ENCODE data around the gene ROBO1. TPM values are rescaled to one million over a fixed set of nuclear protein-coding genes. Genes with fewer than 3 reads are reported as not detected.

Gene ROBO1
- total and polyA plus RNA-seq, 4 donors = 1.0 to 30.3 (median 3.9) TPM

- H3K27me3 ChIP-seq (ENCODE audit: control insufficient read depth in 4 of 4, insufficient read depth in 4 of 4, low read length in 3 of 4) = no peaks in the 10 kb centered on the region
- 78% methylated on average over 5 of the region's 5 CpGs for WGBS
Measured at GRCh38 chr3:78957456-78957855, 810.3 kb downstream of the ROBO1 start.

DNA sequence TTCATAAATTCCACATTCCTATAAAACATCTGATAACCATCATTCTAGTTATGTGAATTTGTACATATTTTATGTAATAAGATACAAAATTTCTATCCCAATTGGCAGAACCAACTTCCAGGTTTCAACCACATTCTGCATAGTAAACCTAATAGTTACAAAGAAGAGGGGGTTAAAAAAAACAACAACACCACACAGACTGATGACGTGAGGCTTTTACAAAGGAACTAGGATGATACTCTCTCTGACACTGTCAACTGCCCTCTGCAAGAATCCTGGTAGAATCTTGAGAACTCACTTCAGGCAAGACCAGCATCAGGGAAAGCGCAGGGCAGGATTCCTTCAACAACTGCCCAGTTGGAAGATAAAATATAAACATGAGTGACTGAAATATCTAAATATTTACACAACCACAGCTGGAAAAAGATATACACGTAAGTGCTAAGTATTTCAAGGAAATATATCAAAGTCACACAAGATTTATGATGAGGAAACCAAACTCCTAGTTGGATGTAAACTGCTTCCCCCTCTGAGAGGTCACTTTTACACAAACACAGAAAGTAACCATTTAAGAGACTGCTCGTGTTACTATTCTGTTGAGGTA lies 816.4 kb downstream of the ROBO1 start:
- 42% methylated on average over 4 of the region's 4 CpGs for WGBS
- H3K4me3 ChIP-seq (ENCODE audit: low read depth in 1 of 3, low read length in 3 of 3) = no peak overlapping the region
- TF ChIP-seq, protein P1, sequence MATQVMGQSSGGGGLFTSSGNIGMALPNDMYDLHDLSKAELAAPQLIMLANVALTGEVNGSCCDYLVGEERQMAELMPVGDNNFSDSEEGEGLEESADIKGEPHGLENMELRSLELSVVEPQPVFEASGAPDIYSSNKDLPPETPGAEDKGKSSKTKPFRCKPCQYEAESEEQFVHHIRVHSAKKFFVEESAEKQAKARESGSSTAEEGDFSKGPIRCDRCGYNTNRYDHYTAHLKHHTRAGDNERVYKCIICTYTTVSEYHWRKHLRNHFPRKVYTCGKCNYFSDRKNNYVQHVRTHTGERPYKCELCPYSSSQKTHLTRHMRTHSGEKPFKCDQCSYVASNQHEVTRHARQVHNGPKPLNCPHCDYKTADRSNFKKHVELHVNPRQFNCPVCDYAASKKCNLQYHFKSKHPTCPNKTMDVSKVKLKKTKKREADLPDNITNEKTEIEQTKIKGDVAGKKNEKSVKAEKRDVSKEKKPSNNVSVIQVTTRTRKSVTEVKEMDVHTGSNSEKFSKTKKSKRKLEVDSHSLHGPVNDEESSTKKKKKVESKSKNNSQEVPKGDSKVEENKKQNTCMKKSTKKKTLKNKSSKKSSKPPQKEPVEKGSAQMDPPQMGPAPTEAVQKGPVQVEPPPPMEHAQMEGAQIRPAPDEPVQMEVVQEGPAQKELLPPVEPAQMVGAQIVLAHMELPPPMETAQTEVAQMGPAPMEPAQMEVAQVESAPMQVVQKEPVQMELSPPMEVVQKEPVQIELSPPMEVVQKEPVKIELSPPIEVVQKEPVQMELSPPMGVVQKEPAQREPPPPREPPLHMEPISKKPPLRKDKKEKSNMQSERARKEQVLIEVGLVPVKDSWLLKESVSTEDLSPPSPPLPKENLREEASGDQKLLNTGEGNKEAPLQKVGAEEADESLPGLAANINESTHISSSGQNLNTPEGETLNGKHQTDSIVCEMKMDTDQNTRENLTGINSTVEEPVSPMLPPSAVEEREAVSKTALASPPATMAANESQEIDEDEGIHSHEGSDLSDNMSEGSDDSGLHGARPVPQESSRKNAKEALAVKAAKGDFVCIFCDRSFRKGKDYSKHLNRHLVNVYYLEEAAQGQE (IDR thresholded peaks at IDR 0.05) = no peak
- TF ChIP-seq CTCF (IDR thresholded peaks at IDR 0.05; ENCODE audit: low read depth, low read length, missing input control) (no peak), FOXA2 (IDR thresholded peaks at IDR 0.05) (no peak), HNF4G (IDR thresholded peaks at IDR 0.05) (no peak), RAD21 (IDR thresholded peaks at IDR 0.05) (no peak)
- TF ChIP-seq, protein P2, sequence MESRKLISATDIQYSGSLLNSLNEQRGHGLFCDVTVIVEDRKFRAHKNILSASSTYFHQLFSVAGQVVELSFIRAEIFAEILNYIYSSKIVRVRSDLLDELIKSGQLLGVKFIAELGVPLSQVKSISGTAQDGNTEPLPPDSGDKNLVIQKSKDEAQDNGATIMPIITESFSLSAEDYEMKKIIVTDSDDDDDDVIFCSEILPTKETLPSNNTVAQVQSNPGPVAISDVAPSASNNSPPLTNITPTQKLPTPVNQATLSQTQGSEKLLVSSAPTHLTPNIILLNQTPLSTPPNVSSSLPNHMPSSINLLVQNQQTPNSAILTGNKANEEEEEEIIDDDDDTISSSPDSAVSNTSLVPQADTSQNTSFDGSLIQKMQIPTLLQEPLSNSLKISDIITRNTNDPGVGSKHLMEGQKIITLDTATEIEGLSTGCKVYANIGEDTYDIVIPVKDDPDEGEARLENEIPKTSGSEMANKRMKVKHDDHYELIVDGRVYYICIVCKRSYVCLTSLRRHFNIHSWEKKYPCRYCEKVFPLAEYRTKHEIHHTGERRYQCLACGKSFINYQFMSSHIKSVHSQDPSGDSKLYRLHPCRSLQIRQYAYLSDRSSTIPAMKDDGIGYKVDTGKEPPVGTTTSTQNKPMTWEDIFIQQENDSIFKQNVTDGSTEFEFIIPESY (IDR thresholded peaks at IDR 0.05) = no peak
- H3K36me3 ChIP-seq (ENCODE audit: control insufficient read depth in 4 of 4, insufficient read depth in 3 of 4, low read depth in 1 of 4, low read length in 3 of 4) = no peaks in the 10 kb centered on the region
- H3K9ac ChIP-seq (ENCODE audit: low read depth in 1 of 2, low read length in 2 of 2) = no peak overlapping the region
- H3K27ac ChIP-seq (ENCODE audit: low read depth in 1 of 2, low read length in 2 of 2) = no peak overlapping the region
- H3K27me3 ChIP-seq (ENCODE audit: control insufficient read depth in 4 of 4, insufficient read depth in 4 of 4, low read length in 3 of 4) = no peaks in the 10 kb centered on the region
- no peaks in the 10 kb centered on the region for H3K4me1 ChIP-seq (ENCODE audit: control insufficient read depth in 4 of 4, insufficient read depth in 4 of 4, low read length in 3 of 4)
- DNase-seq (ENCODE audit: low spot score) = no peak
- H3K9me3 ChIP-seq (ENCODE audit: control insufficient read depth in 4 of 4, low read length in 3 of 4) = no peaks in the 10 kb centered on the region

More at GRCh38 chr3:78957456-78957855, 810.3 kb downstream of the ROBO1 start:
- TF ChIP-seq HNF4A (conservative IDR thresholded peaks at IDR 0.05) = no peak
- TF ChIP-seq FOXA2 (IDR thresholded peaks at IDR 0.05) = no peak
- TF ChIP-seq NR2F2 (IDR thresholded peaks at IDR 0.05) = no peak
- no peak for TF ChIP-seq CTCF (IDR thresholded peaks at IDR 0.05; ENCODE audit: low read depth, low read length, missing input control)
- no peak for TF ChIP-seq SP1 (IDR thresholded peaks at IDR 0.05)
- no peak overlapping the region for H3K27ac ChIP-seq (ENCODE audit: low read depth in 1 of 2, low read length in 2 of 2)
- no peak overlapping the region for H3K4me3 ChIP-seq (ENCODE audit: low read depth in 1 of 3, low read length in 3 of 3)
- no peaks in the 10 kb centered on the region for H3K4me1 ChIP-seq (ENCODE audit: control insufficient read depth in 4 of 4, insufficient read depth in 4 of 4, low read length in 3 of 4)
- DNase-seq (ENCODE audit: low spot score) = no peak
- no peaks in the 10 kb centered on the region for H3K36me3 ChIP-seq (ENCODE audit: control insufficient read depth in 4 of 4, insufficient read depth in 3 of 4, low read depth in 1 of 4, low read length in 3 of 4)
- no peak overlapping the region for H3K9ac ChIP-seq (ENCODE audit: low read depth in 1 of 2, low read length in 2 of 2)
- no peaks in the 10 kb centered on the region for H3K9me3 ChIP-seq (ENCODE audit: control insufficient read depth in 4 of 4, low read length in 3 of 4)
